Chondrocyte (in vitro differentiated cells): ENCODE results near the gene EVI5. TPM values are rescaled to one million over a fixed set of nuclear protein-coding genes. Genes with fewer than 3 reads are reported as not detected.

Source experiments
- DNase-seq: peaks from one replicate; pipeline ENCODE4 v3.0.0; 2021; ENCODE audit warnings: mixed read lengths, low spot score
- H3K27ac Mint-ChIP-seq: one replicate; pipeline ENCODE4 v1.8.0; 2021; ENCODE audit warnings: mild to moderate bottlenecking, moderate library complexity, mixed read lengths; ENCODE audit not compliant: unreplicated experiment
- H3K27me3 Mint-ChIP-seq: 2 replicates; pipeline ENCODE4 v1.8.0; 2021; ENCODE audit warnings: low read depth, mixed read lengths
- H3K36me3 Mint-ChIP-seq: 2 replicates; pipeline ENCODE4 v1.8.0; 2021; ENCODE audit warnings: low read depth, mixed read lengths
- H3K4me1 Mint-ChIP-seq: 2 replicates; pipeline ENCODE4 v1.8.0; 2021; ENCODE audit warnings: low read depth, mild to moderate bottlenecking, mixed read lengths
- H3K4me3 Mint-ChIP-seq: one replicate; pipeline ENCODE4 v1.8.0; 2021; ENCODE audit warnings: mild to moderate bottlenecking, moderate library complexity, mixed read lengths; ENCODE audit not compliant: unreplicated experiment
- H3K9me3 Mint-ChIP-seq: 2 replicates; pipeline ENCODE4 v1.8.0; 2021; ENCODE audit warnings: low read depth, mixed read lengths
- CTCF ChIP-seq: fragments of 200-600 bp; sonication (generic); IDR thresholded peaks from 2 replicates; pipeline ENCODE4 v1.5.0; 2021; ENCODE audit warnings: antibody characterized with exemption, mild to moderate bottlenecking, moderate library complexity
- total RNA-seq: library from RNA; stranded (reverse); gene quantifications from 3 replicates; pipeline ENCODE4 v1.2.1, GENCODE V29; 2021

Gene EVI5
- total RNA-seq, 1 donor from 2014 or later: 66.8 TPM

GRCh38 chr1:92554216-92554615 lies 230.7 kb downstream of the EVI5 start:
- Mint-ChIP-seq H3K4me1 (no peaks in the 10 kb centered on the region), H3K27me3 (no peaks in the 10 kb centered on the region), H3K27ac (no peak overlapping the region), H3K4me3 (no peak overlapping the region), H3K9me3 (no peaks in the 10 kb centered on the region), H3K36me3 (peaks cover 4% of the 10 kb centered on the region)
- no peak for DNase-seq
- TF ChIP-seq CTCF: no peak

- Mint-ChIP-seq H3K4me3 (no peak overlapping the region), H3K27me3 (no peaks in the 10 kb centered on the region)
- no peak for DNase-seq
Observed at GRCh38 chr1:92551916-92552315, 233.0 kb downstream of the EVI5 start.

GRCh38 chr1:92544756-92545165 lies 240.1 kb downstream of the EVI5 start:
- H3K27ac Mint-ChIP-seq: no peak overlapping the region
- H3K9me3 Mint-ChIP-seq: peaks cover 3% of the 10 kb centered on the region
- no peak for TF ChIP-seq CTCF
- no peaks in the 10 kb centered on the region for H3K4me1 Mint-ChIP-seq
- H3K4me3 Mint-ChIP-seq: no peak overlapping the region
- no peak for DNase-seq
- H3K27me3 Mint-ChIP-seq: no peaks in the 10 kb centered on the region
- peaks cover 5% of the 10 kb centered on the region for H3K36me3 Mint-ChIP-seq

More at GRCh38 chr1:92551916-92552315, 233.0 kb downstream of the EVI5 start:
- no peak for TF ChIP-seq CTCF
- Mint-ChIP-seq H3K4me1 (no peaks in the 10 kb centered on the region), H3K36me3 (peaks cover 3% of the 10 kb centered on the region), H3K9me3 (peaks cover 3% of the 10 kb centered on the region), H3K27ac (no peak overlapping the region)

GRCh38 chr1:92543131-92544055 lies 241.5 kb downstream of the EVI5 start:
- H3K4me3 Mint-ChIP-seq: no peak overlapping the region
- H3K4me1 Mint-ChIP-seq: no peaks in the 10 kb centered on the region
- H3K27ac Mint-ChIP-seq: no peak overlapping the region
- no peak for TF ChIP-seq CTCF
- H3K36me3 Mint-ChIP-seq: peaks cover 3% of the 10 kb centered on the region
- no peak for DNase-seq
- H3K9me3 Mint-ChIP-seq: no peaks in the 10 kb centered on the region
- H3K27me3 Mint-ChIP-seq: no peaks in the 10 kb centered on the region

- Mint-ChIP-seq H3K36me3 (peaks cover 7% of the 10 kb centered on the region), H3K27ac (no peak overlapping the region), H3K4me1 (no peaks in the 10 kb centered on the region), H3K9me3 (peaks cover 10% of the 10 kb centered on the region), H3K4me3 (no peak overlapping the region), H3K27me3 (no peaks in the 10 kb centered on the region)
- no peak for TF ChIP-seq CTCF
- DNase-seq: no peak
Observed at GRCh38 chr1:92538413-92539061, 246.4 kb downstream of the EVI5 start.
